Globus pallidus (tissue), 1 donor: ENCODE measurements around the gene STRN.
A peak's percentile ranks its signal among the peaks of the same experiment; 100 is the strongest.
"Not testable (repeated sequence)": the region's sequence is repeated elsewhere in the genome, so short reads cannot be mapped to it uniquely, and the experiment has no call there.

Experiments
- DNase-seq: peaks from one replicate; pipeline ENCODE4 v3.0.0-alpha.2; 2015; ENCODE audit warnings: low spot score

The STRN gene

GRCh38 chr2:36912695-36913094 lies 53.6 kb downstream of the STRN start:
- DNase-seq = no peak

- DNase-seq = no peak
Measured at GRCh38 chr2:36911012-36911411, 55.3 kb downstream of the STRN start.

DNA sequence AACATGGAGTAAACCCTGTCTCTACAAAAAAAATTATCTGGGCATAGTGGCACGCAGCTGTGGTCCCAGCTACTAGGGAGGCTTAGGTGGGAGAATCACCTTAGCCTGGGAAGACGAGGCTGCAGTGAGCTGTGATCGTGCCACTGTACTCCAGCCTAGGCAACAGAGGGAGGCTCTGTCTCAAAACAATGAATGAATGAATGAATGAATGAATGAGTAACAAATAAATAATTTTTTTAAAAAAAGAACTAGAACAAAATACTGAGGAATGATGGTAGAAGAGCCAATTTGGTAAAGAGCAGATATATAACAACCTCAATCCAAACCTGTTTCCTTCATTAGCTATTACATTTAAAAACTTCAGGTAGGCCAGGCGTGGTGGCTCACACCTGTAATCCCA lies 60.1 kb downstream of the STRN start:
- DNase-seq = no peak

DNA sequence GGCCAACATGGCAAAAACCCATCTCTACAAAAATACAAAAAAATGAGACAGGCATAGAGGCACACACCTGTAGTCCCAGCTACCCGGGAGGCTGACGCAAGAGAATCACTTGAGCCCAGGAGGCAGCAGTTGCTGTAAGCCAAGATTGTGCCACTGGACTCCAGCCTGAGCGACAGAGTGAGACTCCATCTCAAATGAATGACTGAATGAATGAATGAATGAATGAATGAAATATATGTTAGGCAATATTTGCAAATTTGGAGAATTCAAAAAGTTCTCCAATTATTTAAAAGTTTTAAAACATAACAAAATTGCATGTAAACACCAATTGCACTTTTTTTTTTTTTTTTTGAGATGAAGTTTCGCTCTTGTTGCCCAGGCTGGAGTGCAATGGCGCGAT lies 61.7 kb downstream of the STRN start:
- DNase-seq = no peak

GRCh38 chr2:36902385-36903120 lies 63.8 kb downstream of the STRN start:
- DNase-seq = peak; percentile 81

DNA sequence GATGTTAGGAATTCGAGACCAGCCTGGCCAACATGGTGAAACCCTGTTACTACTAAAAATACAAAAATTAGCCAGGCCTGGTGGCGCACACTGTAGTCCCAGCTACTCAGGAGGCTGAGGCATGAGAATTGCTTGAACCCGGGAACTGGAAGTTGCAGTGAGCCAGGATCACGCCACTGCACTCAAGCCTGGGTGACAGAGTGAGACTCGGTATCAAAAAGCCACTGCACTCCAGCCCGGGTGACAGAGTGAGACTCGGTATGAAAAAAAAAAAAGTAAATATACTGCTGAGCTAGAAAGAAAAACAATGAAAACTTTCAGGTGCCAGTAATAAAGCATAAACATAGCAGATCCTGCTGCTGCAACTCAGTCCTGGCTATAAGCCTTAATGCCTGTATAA lies 73.5 kb downstream of the STRN start:
- DNase-seq = no peak

- DNase-seq = no peak
Measured at GRCh38 chr2:36889795-36890194, 76.5 kb downstream of the STRN start.

- not testable (repeated sequence) for DNase-seq
Measured at GRCh38 chr2:36887095-36887494, 79.2 kb downstream of the STRN start.

- no peak for DNase-seq
Measured at GRCh38 chr2:36886664-36887063, 79.7 kb downstream of the STRN start.

DNA sequence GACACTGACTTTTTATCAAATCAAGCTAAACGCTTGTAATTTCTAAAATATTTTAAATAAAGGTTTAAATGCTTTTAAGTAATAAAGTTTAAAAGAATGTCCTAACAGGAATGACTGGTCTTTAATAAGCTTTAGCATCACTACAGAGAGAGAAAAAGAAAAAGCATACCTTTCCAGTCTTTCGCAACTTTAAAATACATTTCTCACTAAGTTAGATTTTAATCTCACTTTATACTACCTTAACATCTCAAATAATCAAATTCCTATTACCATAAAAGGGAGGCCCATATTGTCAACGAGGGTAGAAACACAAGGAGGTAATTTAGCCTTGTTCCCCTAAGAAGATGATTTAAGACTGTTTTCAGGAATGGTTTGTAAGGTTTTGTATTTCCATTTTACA lies 80.7 kb downstream of the STRN start:
- no peak for DNase-seq

GRCh38 chr2:36882532-36882931 lies 83.8 kb downstream of the STRN start:
- no peak for DNase-seq

- DNase-seq = no peak
Measured at GRCh38 chr2:36881816-36882215, 84.5 kb downstream of the STRN start.

DNA sequence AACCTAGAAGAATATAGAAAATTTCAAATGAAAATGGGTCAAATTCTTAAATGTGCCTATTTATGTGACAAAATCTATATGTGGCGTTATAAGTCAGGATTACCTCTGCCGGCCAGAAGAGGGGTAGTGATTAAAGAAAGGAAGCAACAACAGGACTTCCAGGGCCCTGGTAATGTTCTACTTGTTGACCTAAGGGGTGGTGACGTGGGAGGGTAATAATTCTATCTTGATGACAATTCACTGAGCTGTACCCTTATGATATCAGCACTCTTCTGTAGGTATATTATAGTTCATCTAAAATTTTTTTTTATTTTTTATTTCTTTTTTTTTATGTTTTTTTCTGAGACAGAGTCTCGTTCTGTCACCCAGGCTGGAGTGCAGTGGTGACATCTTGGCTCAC lies 87.9 kb downstream of the STRN start:
- DNase-seq = no peak

DNA sequence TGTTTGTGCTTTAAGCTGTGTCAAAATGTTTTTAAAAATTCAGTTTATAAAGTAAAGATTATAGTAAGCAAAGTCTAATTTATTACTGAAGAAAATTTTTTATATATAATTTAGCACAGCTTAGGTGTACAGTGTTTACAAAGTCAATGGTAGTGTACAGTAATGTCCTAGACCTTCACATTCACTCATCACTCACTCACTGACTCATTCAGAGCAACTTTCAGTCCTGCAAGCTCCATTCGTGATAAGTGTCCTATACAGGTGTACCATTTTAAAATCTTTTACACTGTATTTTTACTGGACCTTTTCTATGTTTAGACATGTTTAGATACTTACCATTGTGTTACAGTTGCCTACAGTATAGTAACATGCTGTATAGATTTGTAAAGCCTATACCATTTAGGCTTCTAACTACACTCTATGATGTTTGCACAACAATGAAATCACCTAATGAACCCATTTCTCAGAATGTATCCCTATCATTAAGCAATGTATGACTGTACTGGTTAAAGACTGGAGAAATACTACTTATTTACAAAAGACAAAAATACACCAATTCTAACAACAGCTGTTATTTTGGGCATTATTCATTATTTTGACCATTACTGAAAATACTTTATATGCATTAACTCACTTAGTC lies 95.1 kb downstream of the STRN start:
- no peak for DNase-seq

GRCh38 chr2:36869606-36870005 lies 96.7 kb downstream of the STRN start:
- no peak for DNase-seq

- DNase-seq = no peak
Measured at GRCh38 chr2:36861896-36862295, 104.4 kb downstream of the STRN start.

GRCh38 chr2:36859366-36859792 lies 107.0 kb downstream of the STRN start:
- no peak for DNase-seq

GRCh38 chr2:36858551-36859365 lies 107.6 kb downstream of the STRN start:
- no peak for DNase-seq

DNA sequence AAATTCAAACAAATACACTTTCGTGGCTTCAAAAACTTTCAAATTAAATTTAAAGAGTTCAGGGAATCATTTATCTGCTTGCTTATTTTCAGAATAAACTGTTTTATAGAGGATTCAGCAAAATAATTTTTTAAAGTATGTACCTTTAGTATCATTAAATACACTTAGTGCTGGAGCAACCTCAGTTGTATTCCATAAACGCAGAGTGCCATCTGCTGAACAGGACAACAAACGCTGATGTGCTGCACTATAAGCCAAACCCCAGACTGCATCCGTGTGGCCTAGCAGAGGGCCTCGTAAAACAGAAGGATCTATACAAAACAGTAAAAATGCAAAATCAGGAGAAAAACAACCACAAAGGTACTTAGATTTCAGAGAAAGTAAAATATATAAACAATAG lies 108.6 kb downstream of the STRN start:
- DNase-seq = no peak

DNA sequence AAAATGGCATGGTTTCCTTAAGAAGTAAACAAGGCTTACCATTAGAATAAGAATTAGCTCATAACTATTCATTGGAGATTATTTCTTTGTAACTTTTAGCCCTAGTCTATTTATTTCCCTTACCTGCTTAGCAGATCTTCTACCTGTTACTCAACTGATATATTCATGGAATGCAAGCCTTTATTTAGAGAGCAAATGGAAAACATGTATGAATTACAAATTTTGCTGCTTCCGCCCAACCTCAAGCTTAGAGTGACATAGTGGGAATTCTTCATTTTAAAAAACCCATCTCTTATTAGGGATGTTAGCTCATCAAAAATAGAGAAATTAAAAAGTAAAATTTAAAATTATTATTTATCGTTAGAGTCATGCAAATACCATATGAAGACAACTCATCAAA lies 110.9 kb downstream of the STRN start:
- DNase-seq = no peak

DNA sequence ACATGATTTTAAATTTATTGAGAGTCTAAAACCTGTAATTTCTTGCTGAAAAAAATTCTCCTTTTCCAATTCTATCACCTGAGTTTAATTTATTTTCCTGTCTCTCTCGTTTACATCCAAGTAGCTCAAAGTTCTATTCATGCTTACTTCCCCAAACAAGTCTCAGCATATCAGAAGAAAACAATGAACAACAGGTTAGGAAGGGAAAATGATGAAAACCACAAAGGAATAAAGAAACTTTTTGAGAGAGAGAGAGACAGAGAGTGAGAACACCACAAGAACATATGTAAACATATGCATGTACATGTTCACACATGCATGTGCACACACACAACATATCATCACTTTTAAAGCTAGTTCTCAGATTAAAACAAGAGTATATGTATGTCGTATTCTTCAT lies 112.1 kb downstream of the STRN start:
- no peak for DNase-seq

DNA sequence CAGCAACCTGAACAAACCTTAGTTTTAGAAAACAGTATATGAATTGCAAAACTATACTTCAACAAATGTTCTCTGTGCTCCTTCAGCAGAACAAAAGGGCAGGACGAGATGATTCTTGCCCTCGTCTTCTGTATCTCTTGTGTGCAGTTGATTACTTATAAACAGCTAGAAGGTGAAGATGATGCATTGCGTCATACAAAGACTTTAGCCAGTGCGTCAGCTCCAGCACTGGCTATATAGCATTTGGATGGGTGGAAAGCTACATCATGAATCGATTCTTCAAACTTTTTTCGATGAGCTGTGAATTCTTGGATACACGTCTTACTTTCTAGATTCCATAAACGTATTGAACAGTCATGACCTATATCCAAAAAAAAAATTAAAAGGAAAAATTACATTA lies 117.1 kb downstream of the STRN start:
- DNase-seq = no peak

GRCh38 chr2:36843838-36844237 lies 122.5 kb downstream of the STRN start:
- no peak for DNase-seq
